T-cell (primary cell): ENCODE results near the gene SNRNP200. TPM values are rescaled to one million over a fixed set of nuclear protein-coding genes. Genes with fewer than 3 reads are reported as not detected.

Experiments
- ATAC-seq, 4 experiments: fragments of 200-7000 bp in 3 of 4; fragments of 150-1000 bp in 1 of 4; cut with Tn5 transposase; replicated peaks in 1 of 4; 1 replicate in 3 of 4; 2 replicates in 1 of 4; pipeline ENCODE4 v1.10.0; 2021; ENCODE audit warnings: moderate library complexity in 3 of 4, mild to moderate bottlenecking in 2 of 4, moderate number of reproducible peaks in 1 of 4
- CTCF ChIA-PET, 2 donors: fragments of 300-600 bp; sonication (Branson Sonifier 250); formaldehyde crosslinking; loops; one replicate each; lab custom pipeline; 2022; ENCODE audit warnings: antibody characterized with exemption in 2 of 2; lab: Charles Lee
- POLR2A ChIA-PET, 2 donors: fragments of 300-600 bp; sonication (Branson Sonifier 250); formaldehyde crosslinking; loops; one replicate each; lab custom pipeline; 2022; ENCODE audit warnings: antibody characterized with exemption in 2 of 2; lab: Charles Lee
- DNase-seq, 35 experiments: peaks; one replicate each; pipeline versions ENCODE4 v3.0.0 to v3.0.0-alpha.2; 2013 to 2023
- H3K27ac ChIP-seq: one replicate; pipeline ENCODE4 v1.5.1; 2013; ENCODE audit warnings: low read length
- H3K27me3 ChIP-seq, 2 experiments: replicated peaks in 1 of 2; 1 replicate in 1 of 2; 2 replicates in 1 of 2; pipeline versions ENCODE4 v1.6.1 to v1.7.0; 2013; ENCODE audit warnings: low read length in 1 of 2, mixed read lengths in 1 of 2; ENCODE audit not compliant: control insufficient read depth in 2 of 2, insufficient read depth in 2 of 2; ENCODE audit errors: extremely low read depth in 1 of 2
- H3K36me3 ChIP-seq, 2 donors: 1 replicate in 1 of 2; 2 replicates in 1 of 2; pipeline versions ENCODE4 v1.6.1 to v1.7.0; 2013; ENCODE audit warnings: low read length in 1 of 2; ENCODE audit not compliant: control insufficient read depth in 2 of 2, insufficient read depth in 1 of 2; ENCODE audit errors: extremely low read depth in 1 of 2
- H3K4me1 ChIP-seq, 2 experiments: 1 replicate in 1 of 2; 2 replicates in 1 of 2; pipeline versions ENCODE4 v1.6.1 to v1.7.0; 2013; ENCODE audit warnings: low read length in 2 of 2, mixed read lengths in 1 of 2; ENCODE audit not compliant: insufficient read depth in 2 of 2, control insufficient read depth in 1 of 2; ENCODE audit errors: extremely low read depth in 1 of 2
- H3K4me3 ChIP-seq, 2 donors: 1 replicate in 1 of 2; 2 replicates in 1 of 2; pipeline versions ENCODE4 v1.5.1 to v1.7.0; 2013; ENCODE audit warnings: mild to moderate bottlenecking in 2 of 2, low read length in 1 of 2, moderate library complexity in 1 of 2; ENCODE audit not compliant: control insufficient read depth in 1 of 2; ENCODE audit errors: extremely low read depth in 1 of 2
- H3K9me3 ChIP-seq: 2 replicates; pipeline ENCODE4 v1.7.0; 2013
- H3K27ac Mint-ChIP-seq, 2 donors: one replicate each; pipeline ENCODE4 v1.8.0; 2020 to 2021; ENCODE audit warnings: mild to moderate bottlenecking in 2 of 2, mixed read lengths in 2 of 2
- H3K27me3 Mint-ChIP-seq, 2 donors: one replicate each; pipeline ENCODE4 v1.8.0; 2021 to 2022; ENCODE audit warnings: mixed read lengths in 2 of 2
- H3K36me3 Mint-ChIP-seq: one replicate; pipeline ENCODE4 v1.8.0; 2021; ENCODE audit warnings: mixed read lengths
- H3K4me1 Mint-ChIP-seq, 3 donors: one replicate each; pipeline ENCODE4 v1.8.0; 2020 to 2022; ENCODE audit warnings: mixed read lengths in 3 of 3, mild to moderate bottlenecking in 1 of 3
- H3K4me3 Mint-ChIP-seq, 3 donors: one replicate each; pipeline ENCODE4 v1.8.0; 2020 to 2022; ENCODE audit warnings: mild to moderate bottlenecking in 3 of 3, mixed read lengths in 3 of 3, moderate library complexity in 3 of 3
- H3K9me3 Mint-ChIP-seq, 3 donors: one replicate each; pipeline ENCODE4 v1.8.0; 2020 to 2022; ENCODE audit warnings: mixed read lengths in 3 of 3
- WGBS: methylation state at CpG from one replicate; pipeline ENCODE4 v1.1.5; 2013; ENCODE audit warnings: missing lambda C conversion rate; ENCODE audit not compliant: insufficient coverage; 5-methylcytosine and 5-hydroxymethylcytosine counted together
- total RNA-seq, 35 experiments: library from RNA in 6 of 35; stranded (reverse) in 6 of 35; fragments of 120-200 nt in 1 of 35; gene quantifications; one replicate each; pipeline versions ENCODE4 v1.2.1 to v1.2.4 and lab custom pipeline; 2013 to 2026

SNRNP200 gene
- total RNA-seq, 5 donors from 2014 or later (not counting 1 experiment from before 2014, with no cell fraction given) = 200 to 254 (median 203) TPM

DNA sequence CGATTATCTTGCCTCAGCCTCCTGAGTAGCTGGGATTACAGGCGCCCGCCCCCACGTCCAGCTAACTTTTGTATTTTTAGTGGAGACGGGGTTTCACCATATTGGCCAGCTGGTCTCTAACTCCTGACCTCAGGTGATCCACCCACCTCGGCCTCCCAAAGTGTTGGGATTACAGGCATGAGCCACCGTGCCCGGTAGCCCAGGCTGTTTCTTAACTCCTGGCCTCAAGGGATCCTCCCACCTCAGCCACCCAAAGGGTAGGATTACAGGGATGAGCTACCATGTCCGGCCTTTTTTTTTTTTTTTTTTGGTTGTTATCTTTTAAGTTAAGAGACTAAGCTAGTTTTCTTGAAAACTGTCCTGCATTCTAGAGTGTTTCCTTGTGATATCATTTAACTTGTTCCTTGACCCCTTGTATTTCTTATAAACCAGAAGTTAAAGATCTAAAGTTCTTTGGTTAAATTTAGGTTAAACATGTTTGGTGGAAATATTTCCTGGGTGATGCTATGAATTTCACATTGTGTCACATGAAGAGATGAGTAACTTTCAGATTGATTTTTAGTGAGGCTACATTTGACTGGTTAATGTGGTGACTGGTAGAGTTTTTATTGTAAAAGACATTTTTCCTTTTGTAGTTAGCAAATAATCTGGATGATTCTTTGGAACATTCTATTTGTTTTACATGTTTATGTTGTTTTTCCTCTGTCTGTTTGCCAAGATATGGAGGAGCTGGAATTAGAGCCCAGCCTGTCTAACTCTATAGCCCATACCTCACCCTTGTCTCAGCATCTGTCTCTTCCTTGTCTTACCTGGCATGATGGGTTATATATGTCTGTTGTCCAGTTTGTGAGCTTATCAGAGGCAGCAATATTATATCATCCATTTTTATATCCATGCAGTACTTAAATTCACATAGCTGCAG is 35.4 kb upstream of the SNRNP200 start:
- no peak for DNase-seq
- Mint-ChIP-seq H3K4me1 (peaks cover 12 to 68% (median 52%) of the 10 kb centered on the region in 3 donors), H3K36me3 (no peaks in the 10 kb centered on the region), H3K27me3 (no peaks in the 10 kb centered on the region), H3K27ac (peak overlapping the region; percentile 85 to 93), H3K4me3 (peak overlapping the region in 2 of 3 donors; percentile 25 to 71), H3K9me3 (no peaks in the 10 kb centered on the region)
- H3K36me3 ChIP-seq = no peaks in the 10 kb centered on the region
- no peak for ATAC-seq
- H3K4me3 ChIP-seq = no peak overlapping the region
- WGBS = 96% methylated on average over 4 of the region's 9 CpGs
- H3K4me1 ChIP-seq = peaks cover 0 to 41% of the 10 kb centered on the region in 2 experiments
- CTCF ChIA-PET = interaction anchor here in 1 of 2 donors (0.6 to 1.0 kb wide), 2 partner anchors 35 to 292 kb away, joined by 3 read pairs; no protein-coding TSS in a partner anchor
- no peaks in the 10 kb centered on the region for H3K9me3 ChIP-seq
- no peaks in the 10 kb centered on the region for H3K27me3 ChIP-seq
- POLR2A ChIA-PET = interaction anchor here (0.5 to 0.6 kb wide), 4 partner anchors 9 to 178 kb away, joined by 3 to 10 read pairs (median 4); partner anchors contain the start of gene ITPRIPL1 (in 1 of the 2)
- H3K27ac ChIP-seq = peak overlapping the region; percentile 85

DNA sequence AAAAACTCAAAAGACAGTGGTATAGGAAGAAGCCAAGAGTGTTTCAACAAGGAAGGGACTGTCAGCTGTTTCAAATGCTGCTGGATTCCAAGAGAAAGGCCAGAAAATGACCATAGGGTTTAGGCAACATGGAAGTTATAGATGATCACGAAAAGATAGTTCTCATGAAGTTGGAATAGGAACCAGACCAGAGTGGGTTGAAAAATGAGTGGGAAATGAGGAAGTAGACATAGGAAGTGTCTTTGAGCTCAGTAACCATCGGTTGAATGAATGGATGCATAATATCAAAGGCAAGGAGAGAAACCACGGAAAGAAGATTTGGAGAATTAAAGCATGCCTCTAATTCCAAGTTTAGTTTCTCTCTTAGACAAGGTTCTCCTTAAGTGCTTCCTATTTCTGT is 31.5 kb upstream of the SNRNP200 start:
- Mint-ChIP-seq H3K9me3 (no peaks in the 10 kb centered on the region), H3K36me3 (no peaks in the 10 kb centered on the region), H3K4me1 (peaks cover 27 to 50% (median 36%) of the 10 kb centered on the region in 3 donors), H3K27ac (no peak overlapping the region), H3K4me3 (peak overlapping the region in 1 of 3 donors; percentile 82), H3K27me3 (no peaks in the 10 kb centered on the region)
- peaks cover 2 to 31% of the 10 kb centered on the region in 2 experiments for H3K4me1 ChIP-seq
- no peak overlapping the region for H3K4me3 ChIP-seq
- 77% methylated on average over 1 of the region's 3 CpGs for WGBS
- ATAC-seq = no peak
- ChIA-PET CTCF (no interaction called here), POLR2A (interaction anchor here in 1 of 2 donors (2.3 kb wide), 1 partner anchor 11 kb away, joined by 9 read pairs; the partner anchor contains the start of gene ITPRIPL1)
- H3K9me3 ChIP-seq = no peaks in the 10 kb centered on the region
- no peaks in the 10 kb centered on the region for H3K36me3 ChIP-seq
- DNase-seq = no peak
- no peaks in the 10 kb centered on the region for H3K27me3 ChIP-seq
- H3K27ac ChIP-seq = no peak overlapping the region

DNA sequence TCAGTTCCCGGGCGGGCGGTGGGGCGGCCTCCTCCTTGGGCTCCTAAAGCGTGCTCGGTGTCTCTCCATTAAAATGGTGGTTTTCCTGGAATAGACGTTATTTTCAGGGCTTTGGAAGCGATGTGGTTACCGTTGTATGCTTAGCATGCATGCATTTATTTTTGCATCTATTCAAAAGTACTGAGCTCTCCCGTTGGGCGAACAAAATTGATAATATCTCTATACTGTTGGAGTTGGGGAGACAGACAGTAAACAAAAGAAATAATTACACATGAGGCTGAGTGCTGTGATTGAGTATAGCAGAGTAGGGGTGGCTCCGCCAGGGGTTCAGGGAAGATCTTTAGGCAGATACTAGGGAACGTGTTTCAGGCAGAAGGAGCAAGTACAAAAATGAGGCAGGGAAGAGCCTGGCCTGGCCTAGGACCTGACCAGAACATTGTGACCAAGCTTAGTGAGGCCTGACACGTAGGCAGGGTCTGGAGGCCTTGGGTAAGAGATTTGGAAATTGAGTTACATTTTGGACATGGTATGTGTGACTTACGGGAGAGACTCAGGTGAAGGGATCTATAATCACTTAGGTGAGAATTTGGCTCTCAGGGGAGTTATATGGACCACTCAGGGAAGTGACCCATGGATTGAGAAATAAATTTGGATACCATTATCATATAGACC is 30.9 kb upstream of the SNRNP200 start:
- DNase-seq = no peak
- ChIA-PET POLR2A (interaction anchor here (0.6 to 2.3 kb wide), 5 partner anchors 11 to 425 kb away, joined by 3 to 11 read pairs (median 5); partner anchors contain the start of genes ITPRIPL1 (in 1 of the 2) and SNRNP200 (in 1 of the 2)), CTCF (interaction anchor here in 1 of 2 donors (0.7 to 1.3 kb wide), 4 partner anchors 13 to 169 kb away, joined by 3 to 6 read pairs (median 3); partner anchors contain the start of gene NEURL3)
- Histone ChIP-seq H3K4me1 (peaks cover 2 to 24% of the 10 kb centered on the region in 2 experiments), H3K27ac (no peak overlapping the region), H3K27me3 (no peaks in the 10 kb centered on the region), H3K36me3 (no peaks in the 10 kb centered on the region), H3K9me3 (no peaks in the 10 kb centered on the region), H3K4me3 (peak overlapping the region in 1 of 2 donors; percentile 81)
- Mint-ChIP-seq H3K9me3 (no peaks in the 10 kb centered on the region), H3K36me3 (no peaks in the 10 kb centered on the region), H3K4me3 (peak overlapping the region; percentile 73 to 82 (median 82)), H3K27me3 (no peaks in the 10 kb centered on the region), H3K4me1 (peaks cover 27 to 43% (median 29%) of the 10 kb centered on the region in 3 donors), H3K27ac (peak overlapping the region; percentile 44 to 62)
- ATAC-seq = no peak
- WGBS = 21% methylated on average over 7 of the region's 15 CpGs

DNA sequence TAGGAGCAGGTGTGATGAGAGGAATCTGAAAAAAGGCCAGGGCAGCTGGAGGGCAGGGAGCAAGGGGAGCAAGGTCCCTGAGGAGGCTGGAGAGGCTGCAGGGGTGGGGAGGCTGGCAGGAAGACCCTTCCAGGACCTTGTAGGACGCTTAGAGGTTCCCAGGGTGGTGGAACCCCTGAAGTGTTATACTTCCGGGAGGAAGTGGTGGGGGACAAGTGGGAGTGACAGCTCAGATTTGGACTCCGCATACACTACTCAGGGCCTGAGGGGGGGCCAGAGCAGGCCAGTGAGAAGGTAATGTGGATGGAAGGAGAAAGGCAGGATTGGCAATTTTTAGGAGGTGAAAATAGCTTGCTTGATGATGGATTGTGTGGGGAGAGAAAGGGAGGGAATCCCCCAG is 28.4 kb upstream of the SNRNP200 start:
- peak overlapping the region; percentile 45 to 79 for H3K27ac Mint-ChIP-seq
- no peaks in the 10 kb centered on the region for H3K36me3 Mint-ChIP-seq
- ChIA-PET POLR2A (interaction anchor here in 1 of 2 donors (0.6 kb wide), 1 partner anchor 414 kb away, joined by 8 read pairs; no protein-coding TSS in a partner anchor), CTCF (no interaction called here)
- H3K27me3 Mint-ChIP-seq = no peaks in the 10 kb centered on the region
- Histone ChIP-seq H3K4me1 (peaks cover 2 to 24% of the 10 kb centered on the region in 2 experiments), H3K27me3 (no peaks in the 10 kb centered on the region), H3K4me3 (no peak overlapping the region), H3K9me3 (no peaks in the 10 kb centered on the region), H3K36me3 (no peaks in the 10 kb centered on the region), H3K27ac (no peak overlapping the region)
- H3K9me3 Mint-ChIP-seq = no peaks in the 10 kb centered on the region
- peak overlapping the region; percentile 25 to 82 (median 73) for H3K4me3 Mint-ChIP-seq
- H3K4me1 Mint-ChIP-seq = peaks cover 23 to 34% (median 27%) of the 10 kb centered on the region in 3 donors
- no peak for ATAC-seq
- WGBS = 85% methylated on average over 3 of the region's 3 CpGs
- DNase-seq = no peak

DNA sequence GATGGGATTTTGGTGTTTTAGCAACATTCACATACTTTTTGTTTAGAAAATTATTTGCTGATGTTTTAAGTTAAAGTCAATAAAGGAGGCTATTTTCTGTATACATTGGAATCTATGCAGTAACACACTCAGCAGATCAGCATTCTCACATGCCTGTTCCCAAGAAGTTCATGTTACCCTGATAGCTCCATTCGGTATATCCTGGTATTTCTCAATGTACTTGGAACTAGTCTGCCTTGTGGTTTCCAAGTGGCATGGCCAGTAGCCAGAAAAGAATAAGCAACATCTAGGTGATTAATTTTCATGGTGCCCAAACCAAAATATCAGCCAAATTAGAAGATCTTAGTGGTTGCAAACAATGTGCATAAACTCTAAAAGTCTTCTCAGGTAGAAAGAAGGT is 25.1 kb upstream of the SNRNP200 start:
- no peaks in the 10 kb centered on the region for H3K9me3 Mint-ChIP-seq
- 100% methylated on average over 1 of the region's 1 CpG for WGBS
- no peak overlapping the region for H3K4me3 Mint-ChIP-seq
- Histone ChIP-seq H3K36me3 (peaks cover 0 to 18% of the 10 kb centered on the region in 2 donors), H3K4me1 (peaks cover 6 to 38% of the 10 kb centered on the region in 2 experiments), H3K27me3 (no peaks in the 10 kb centered on the region), H3K27ac (no peak overlapping the region), H3K9me3 (no peaks in the 10 kb centered on the region), H3K4me3 (no peak overlapping the region)
- ChIA-PET CTCF (interaction anchor here in 1 of 2 donors (0.6 to 1.2 kb wide), 3 partner anchors 9 to 17 kb away, joined by 3 to 7 read pairs (median 3); no protein-coding TSS in a partner anchor), POLR2A (interaction anchor here in 1 of 2 donors (0.6 kb wide), 1 partner anchor 9 kb away, joined by 5 read pairs; no protein-coding TSS in a partner anchor)
- no peak for DNase-seq
- peaks cover 17% of the 10 kb centered on the region for H3K36me3 Mint-ChIP-seq
- H3K4me1 Mint-ChIP-seq = peaks cover 38 to 46% (median 38%) of the 10 kb centered on the region in 3 donors
- no peaks in the 10 kb centered on the region for H3K27me3 Mint-ChIP-seq
- no peak overlapping the region for H3K27ac Mint-ChIP-seq
- no peak for ATAC-seq
